ENCODE results near the gene GRIK4. TPM values are rescaled to one million over a fixed set of nuclear protein-coding genes. Genes with fewer than 3 reads are reported as not detected.

GRIK4 gene
- total and polyA plus RNA-seq, 2 donors (not counting 1 experiment from before 2014, with no cell fraction given): 0.12 to 0.27 TPM

GRCh38 chr11:120561286-120561685 lies 49.7 kb downstream of the GRIK4 start:
- CTCF ChIA-PET: no interaction called here
- H3K4me1 Mint-ChIP-seq: peaks cover 9% of the 10 kb centered on the region

More at GRCh38 chr11:120561286-120561685, 49.7 kb downstream of the GRIK4 start:
- WGBS (ENCODE audit: insufficient coverage): 94% methylated on average over 9 of the region's 11 CpGs
- peaks cover 40% of the 10 kb centered on the region for H3K27me3 Mint-ChIP-seq
- Histone ChIP-seq H4K20me1 (ENCODE audit: control insufficient read depth, insufficient read depth, low read length, poor library complexity, severe bottlenecking) (no peaks in the 10 kb centered on the region), H2AFZ (ENCODE audit: insufficient read depth, low read depth, low read length, poor library complexity, severe bottlenecking) (no peak overlapping the region), H3K27me3 (replicated peaks in 1 of 4; ENCODE audit: control extremely low read depth in 1 of 4, control insufficient read depth in 3 of 4, insufficient read depth in 4 of 4, low read length in 3 of 4) (peaks cover 0 to 36% (median 17%) of the 10 kb centered on the region in 4 experiments), H3K9ac (ENCODE audit: low read length) (no peak overlapping the region), H3K4me3 (ENCODE audit: control extremely low read depth in 1 of 5, extremely low read depth in 1 of 5, insufficient read depth in 1 of 5, low read depth in 2 of 5, low read length in 4 of 5) (no peak overlapping the region), H3K9me3 (ENCODE audit: control extremely low read depth in 1 of 3, control insufficient read depth in 2 of 3, insufficient read depth in 1 of 3, low read length in 2 of 3) (no peaks in the 10 kb centered on the region), H3K4me1 (ENCODE audit: control insufficient read depth in 2 of 2, insufficient read depth in 2 of 2, low read length in 2 of 2) (peaks cover 12 to 13% of the 10 kb centered on the region in 2 donors), H3K79me2 (ENCODE audit: control insufficient read depth, insufficient read depth, low read length) (no peaks in the 10 kb centered on the region), H3K27ac (ENCODE audit: low read length in 2 of 2) (no peak overlapping the region), H3K36me3 (replicated peaks in 1 of 2; ENCODE audit: control extremely low read depth in 1 of 2, control insufficient read depth in 1 of 2, extremely low read depth in 1 of 2, insufficient read depth in 2 of 2, low read length in 1 of 2) (no peaks in the 10 kb centered on the region), H3K4me2 (replicated peaks; ENCODE audit: low read depth, low read length, poor library complexity, severe bottlenecking) (no peak overlapping the region)
- POLR2A ChIA-PET: no interaction called here
- no peak for ATAC-seq (ENCODE audit: low read depth)
- H3K4me3 Mint-ChIP-seq: no peak overlapping the region
- DNase-seq: no peak
- H3K27ac Mint-ChIP-seq: no peak overlapping the region
- H3K9me3 Mint-ChIP-seq (ENCODE audit: insufficient read depth): no peaks in the 10 kb centered on the region
- TF ChIP-seq EZH2 (IDR thresholded peaks at IDR 0.05; ENCODE audit: borderline replicate concordance, insufficient read depth, low read depth, low read length, poor library complexity, severe bottlenecking) (no peak), CTCF (IDR thresholded peaks at IDR 0.05) (no peak)
- intact Hi-C loops (cut with micrococcal nuclease): no loop called here
